LoVo (cell line): ENCODE data around the gene NLRP12.
"Not testable (repeated sequence)": the region's sequence is repeated elsewhere in the genome, so short reads cannot be mapped to it uniquely, and the experiment has no call there.

Experiments used
- DNase-seq: peaks from one replicate; pipeline ENCODE4 v3.0.0-alpha.2; 2016; ENCODE audit warnings: low spot score

The NLRP12 gene, protein sequence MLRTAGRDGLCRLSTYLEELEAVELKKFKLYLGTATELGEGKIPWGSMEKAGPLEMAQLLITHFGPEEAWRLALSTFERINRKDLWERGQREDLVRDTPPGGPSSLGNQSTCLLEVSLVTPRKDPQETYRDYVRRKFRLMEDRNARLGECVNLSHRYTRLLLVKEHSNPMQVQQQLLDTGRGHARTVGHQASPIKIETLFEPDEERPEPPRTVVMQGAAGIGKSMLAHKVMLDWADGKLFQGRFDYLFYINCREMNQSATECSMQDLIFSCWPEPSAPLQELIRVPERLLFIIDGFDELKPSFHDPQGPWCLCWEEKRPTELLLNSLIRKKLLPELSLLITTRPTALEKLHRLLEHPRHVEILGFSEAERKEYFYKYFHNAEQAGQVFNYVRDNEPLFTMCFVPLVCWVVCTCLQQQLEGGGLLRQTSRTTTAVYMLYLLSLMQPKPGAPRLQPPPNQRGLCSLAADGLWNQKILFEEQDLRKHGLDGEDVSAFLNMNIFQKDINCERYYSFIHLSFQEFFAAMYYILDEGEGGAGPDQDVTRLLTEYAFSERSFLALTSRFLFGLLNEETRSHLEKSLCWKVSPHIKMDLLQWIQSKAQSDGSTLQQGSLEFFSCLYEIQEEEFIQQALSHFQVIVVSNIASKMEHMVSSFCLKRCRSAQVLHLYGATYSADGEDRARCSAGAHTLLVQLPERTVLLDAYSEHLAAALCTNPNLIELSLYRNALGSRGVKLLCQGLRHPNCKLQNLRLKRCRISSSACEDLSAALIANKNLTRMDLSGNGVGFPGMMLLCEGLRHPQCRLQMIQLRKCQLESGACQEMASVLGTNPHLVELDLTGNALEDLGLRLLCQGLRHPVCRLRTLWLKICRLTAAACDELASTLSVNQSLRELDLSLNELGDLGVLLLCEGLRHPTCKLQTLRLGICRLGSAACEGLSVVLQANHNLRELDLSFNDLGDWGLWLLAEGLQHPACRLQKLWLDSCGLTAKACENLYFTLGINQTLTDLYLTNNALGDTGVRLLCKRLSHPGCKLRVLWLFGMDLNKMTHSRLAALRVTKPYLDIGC

DNA sequence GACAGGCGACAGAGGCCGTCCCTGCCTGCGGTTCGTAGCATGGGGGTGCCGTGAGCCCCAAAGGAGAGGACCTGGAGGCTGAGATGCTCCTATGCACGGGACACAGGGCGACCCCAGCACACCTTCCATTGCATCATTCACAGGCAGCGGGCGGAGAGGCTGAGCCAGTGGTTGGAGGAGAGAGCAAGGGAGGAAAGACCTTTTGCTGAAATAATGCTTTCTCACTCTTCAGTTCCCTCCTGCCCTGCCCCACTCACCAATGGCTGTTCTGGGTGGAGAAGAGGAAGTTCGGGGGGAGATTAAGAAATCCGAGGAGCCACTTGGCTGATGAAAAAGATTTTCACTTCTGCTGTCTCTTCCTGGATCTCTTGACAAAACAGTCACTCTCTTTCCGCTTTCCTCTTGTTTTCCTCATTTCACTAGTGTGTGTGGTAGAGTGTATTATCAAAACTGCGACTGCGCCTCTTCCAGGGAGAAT lies at the start of gene NLRP12:
NLRP12 (minus strand) TSS at position 181 of the 478 bp plus-strand sequence; CDS start at position 41, 140 bp downstream.
- no peak for DNase-seq

DNA sequence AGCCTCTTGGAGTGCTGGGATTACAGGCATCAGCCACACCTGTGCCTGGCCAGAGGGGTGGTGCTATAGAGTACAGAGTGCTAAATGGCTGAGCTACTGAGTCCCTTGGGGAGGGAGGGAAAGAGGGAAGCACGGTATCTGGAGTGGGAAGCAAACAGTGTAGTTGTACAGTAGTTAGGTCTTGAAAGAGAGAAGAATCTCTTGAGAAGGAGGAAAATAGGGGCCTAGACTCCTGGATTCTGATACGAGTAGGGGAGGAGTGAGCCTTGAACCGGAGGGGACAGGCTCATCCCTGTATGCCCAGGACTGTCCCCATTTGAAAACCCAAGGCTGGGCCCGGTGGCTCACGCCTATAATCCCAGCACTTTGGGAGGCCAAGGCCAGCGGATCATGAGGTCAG lies 48.6 kb upstream of the NLRP12 start:
- DNase-seq: no peak

DNA sequence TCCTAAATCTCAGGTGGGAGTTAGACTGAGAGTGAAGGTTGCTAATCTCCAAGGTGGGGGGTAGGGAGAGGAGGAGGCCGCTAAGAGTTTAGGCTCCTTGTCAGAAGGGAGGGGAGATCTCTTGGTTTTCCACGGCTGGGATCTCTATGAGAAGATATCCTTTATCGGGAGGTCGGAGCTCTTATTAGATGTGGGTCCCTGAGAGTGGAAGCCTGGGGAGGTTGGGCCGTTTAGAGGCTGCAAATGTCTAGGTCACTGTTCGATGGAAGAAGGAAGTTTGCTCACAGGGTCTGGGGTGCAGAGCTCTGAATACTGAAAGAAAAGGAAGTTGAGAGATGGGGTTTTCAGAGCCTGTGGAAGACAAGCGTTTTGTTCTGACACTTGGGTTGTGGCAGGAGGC lies 47.3 kb upstream of the NLRP12 start:
- no peak for DNase-seq

DNA sequence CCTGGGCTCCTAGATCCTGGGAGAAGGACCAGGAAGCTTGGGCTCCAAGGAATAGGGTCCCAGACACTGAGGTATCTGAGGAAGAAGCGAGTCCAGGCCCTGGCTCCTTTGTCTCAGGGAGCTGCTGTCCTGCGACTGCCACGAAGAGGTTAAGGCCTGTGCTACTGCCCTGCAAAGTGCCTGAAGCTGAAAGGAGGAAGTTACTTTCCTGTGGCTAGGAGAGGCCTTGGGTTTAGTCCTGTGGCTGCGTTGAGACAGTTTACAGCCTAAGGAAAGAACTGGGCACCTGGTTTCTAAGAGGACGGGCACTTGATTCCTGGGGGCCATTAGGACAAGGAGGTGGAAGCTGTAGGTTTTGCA lies 46.4 kb upstream of the NLRP12 start:
- no peak for DNase-seq

DNA sequence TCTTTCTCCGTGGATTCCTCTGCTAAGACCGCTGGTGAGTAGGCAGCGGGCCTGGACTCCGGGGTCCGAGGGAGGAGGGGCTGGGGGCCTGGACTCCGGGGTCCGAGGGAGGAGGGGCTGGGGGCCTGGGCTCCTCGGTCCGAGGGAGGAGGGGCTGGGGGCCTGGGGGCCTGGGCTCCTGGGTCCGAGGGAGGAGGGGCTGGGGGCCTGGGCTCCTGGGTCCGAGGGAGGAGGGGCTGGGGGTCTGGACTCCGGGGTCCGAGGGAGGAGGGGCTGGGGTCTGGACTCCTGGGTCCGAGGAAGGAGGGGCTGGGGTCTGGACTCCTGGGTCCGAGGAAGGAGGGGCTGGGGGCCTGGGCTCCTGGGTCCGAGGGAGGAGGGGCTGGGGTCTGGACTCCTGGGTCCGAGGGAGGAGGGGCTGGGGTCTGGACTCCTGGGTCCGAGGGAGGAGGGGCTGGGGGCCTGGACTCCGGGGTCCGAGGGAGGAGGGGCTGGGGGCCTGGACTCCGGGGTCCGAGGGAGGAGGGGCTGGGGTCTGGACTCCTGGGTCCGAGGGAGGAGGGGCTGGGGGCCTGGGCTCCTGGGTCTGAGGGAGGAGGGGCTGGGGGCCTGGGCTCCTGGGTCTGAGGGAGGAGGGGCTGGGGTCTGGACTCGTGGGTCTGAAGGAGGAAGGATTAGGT lies 45.8 kb upstream of the NLRP12 start:
- not testable (repeated sequence) for DNase-seq

DNA sequence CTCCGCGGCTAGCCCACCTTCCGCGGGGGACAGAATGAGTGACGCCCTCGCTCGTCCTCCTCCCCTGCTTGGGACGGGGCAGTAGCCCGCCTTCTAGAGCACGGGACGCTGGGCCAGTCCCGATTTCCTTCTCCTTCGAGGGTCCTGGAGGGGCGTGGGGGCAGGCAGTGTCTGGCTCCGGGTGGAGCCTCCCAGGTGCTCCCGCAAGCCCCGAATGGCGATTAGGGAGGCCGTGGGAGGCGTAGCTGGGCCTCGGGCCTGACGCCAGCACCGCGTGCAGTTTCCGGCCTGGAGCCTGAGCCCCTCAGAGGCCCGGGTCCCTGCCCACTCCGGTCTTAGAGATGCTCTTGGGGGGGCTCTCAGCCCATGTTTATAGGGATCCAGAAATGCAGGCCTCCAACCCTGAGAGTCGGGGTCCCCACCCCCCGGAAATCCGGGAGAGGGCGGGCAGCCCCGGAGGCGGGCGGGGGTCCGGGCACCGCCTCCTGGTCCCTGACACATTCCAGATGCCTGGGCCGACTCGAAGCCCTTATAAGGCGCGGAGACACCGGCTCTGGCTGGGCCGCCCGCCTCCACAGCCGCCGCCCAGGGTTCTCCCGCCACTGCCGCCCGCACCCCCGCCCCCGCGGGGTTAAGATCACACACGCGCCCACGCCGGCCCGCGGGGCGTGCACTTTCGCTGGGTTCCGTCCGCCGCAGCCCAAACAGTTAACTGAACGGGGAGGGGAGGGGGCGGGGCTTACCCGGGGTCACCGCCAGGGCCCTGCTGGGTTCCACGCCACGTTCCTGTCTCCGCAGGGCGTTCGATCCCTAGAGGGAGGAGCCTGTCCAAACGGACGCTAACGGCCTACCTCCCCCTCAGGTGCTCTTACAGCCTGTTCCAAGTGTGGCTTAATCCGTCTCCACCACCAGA lies 45.0 kb upstream of the NLRP12 start:
- peak; percentile 20 for DNase-seq

DNA sequence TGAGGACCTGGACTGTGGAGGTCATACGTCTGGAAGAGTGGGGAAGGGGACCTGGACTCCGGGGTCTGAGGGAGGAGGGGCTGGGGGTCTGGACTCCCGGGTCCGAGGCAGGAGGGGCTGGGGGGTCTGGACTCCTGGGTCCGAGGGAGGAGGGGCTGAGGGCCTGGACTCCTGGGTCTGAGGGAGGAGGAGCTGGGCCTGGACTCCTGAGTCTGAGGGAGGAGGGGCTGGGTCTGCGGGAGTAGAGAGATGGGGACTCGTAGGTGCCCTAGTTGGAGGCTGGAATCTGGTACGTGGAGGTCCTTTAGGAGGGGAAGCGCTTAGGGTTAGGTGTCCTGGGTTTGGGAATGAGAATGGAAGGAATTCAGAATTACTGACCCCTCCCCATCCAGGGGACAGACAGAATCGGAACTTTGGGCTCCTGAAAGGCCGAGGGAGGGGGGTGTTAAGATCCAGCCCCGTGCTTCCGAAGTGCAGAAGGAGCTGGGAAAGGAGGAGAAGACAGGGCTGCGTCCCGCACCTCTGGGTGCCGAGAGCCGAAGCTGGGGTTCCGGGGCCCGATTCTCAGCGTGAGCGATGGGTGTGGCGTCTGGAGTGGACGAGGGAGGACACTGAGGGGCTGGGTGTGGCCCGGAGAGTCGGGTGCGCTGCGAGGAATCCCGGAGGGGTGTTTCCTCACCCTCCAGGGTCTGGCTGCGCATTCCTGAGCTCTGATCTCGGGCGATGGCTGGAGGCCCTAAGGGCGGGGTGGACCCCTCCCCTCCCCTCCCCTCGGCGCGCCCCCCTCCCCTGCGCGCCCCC lies 44.2 kb upstream of the NLRP12 start:
- DNase-seq: no peak

DNA sequence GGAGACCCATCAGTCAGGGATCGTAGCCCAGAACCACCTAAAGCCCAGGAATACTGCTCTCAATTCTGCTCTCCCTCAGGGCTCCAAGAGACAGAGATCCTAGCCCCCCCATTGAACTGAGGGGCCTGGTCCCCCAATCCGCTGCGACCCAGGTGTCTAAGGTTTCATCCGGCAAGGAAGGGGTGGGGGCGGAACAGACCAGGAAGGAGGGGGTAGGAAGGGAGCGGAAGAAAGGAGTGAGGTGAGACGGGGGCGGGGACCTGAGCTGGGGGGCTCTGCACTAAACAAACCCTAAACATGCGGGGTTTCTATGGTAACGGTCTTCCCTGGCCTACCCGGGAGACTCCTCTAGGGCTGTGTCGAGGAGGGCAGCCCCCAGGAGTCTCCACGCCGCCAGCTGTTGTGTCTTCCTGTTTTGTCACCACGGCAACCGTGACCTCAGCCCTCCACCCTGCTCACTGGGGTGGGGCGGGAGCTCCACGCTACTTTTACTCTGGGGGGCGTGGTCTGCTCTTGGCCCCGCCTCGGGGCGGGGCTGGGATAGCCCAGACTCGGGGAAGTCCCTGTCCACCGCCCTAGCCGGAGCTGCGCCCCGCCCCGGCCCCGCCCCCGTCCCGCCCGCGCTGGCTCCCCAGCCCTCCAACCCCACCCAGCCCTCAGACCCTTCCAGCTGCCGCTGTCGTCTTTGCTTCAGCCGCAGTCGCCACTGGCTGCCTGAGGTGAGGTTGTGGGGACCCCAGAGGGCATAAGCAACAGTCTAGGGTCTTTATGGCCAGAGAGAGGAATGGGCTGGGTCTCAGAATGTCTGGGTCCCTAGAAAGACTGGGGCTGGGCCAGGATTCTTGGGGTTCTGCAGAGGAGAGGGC lies 43.3 kb upstream of the NLRP12 start, which contains the start of gene MYADM:
MYADM (plus strand) TSS at position 659 of the 866 bp plus-strand sequence. CDS start 5,647 bp downstream, outside the sequence.
- peak; percentile 84 for DNase-seq

DNA sequence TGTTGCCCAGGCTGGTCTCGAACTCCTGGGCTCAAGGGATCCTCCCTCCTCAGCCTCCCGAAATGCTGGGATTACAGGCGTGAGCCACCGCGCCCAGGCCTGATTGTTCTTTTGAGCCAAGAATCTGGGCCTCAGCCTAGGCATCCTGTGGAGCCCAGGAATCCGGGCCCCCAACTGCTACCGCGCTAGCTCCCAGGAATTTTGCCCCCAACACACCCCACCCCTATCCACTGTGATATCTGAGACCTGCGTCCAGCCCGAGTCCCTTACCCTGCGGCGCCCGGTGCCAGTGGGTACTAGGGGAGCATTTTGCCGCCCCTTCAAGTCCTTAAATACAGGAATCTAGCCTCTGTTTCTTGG lies 42.7 kb upstream of the NLRP12 start:
- DNase-seq: no peak

DNA sequence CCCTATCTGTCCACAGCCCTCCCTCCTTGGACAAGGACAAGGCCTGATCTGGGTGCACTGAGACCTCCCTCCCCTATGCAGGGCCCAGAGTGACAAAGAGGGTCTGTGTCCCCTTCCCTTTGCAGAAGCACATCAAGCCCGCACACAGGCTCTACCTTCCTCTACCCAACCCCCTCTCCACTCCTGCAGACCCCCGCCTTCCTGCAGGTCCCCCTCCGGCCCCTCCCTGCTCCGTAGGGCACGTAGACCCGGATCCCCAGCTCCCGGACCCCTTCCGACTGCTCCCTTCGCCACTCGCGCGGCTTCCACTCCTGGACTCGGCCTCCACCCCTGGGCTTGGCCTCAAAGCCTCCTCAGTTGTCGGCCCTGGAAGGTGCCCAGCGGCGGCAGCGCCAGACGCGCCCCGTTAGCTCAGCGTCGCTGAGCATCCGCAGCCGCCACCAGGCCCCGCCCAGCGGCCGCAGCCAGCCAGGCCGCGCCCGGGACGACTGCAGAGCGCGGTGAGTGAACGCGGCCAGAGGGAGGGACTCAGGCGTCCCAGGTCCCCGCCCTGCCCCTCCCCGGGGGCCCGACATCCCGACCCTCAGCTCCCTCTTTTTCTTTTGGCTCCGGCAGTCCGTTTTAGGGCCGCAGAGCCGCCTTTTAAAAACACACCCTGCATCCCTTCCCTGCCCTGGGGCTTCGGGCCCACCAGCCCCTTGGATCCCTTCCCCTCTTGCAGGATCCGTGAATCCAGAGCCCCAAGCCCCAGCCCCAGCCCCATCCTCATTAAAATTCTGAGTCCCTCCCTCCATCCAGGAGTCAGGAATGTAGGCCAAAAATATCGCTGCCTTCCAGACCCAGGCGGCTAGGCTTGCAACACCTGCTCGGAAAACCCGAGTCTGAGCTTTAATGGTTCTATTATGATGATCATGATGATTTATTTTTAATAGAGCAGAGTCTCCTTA lies 42.1 kb upstream of the NLRP12 start:
- peak; percentile 66 for DNase-seq

DNA sequence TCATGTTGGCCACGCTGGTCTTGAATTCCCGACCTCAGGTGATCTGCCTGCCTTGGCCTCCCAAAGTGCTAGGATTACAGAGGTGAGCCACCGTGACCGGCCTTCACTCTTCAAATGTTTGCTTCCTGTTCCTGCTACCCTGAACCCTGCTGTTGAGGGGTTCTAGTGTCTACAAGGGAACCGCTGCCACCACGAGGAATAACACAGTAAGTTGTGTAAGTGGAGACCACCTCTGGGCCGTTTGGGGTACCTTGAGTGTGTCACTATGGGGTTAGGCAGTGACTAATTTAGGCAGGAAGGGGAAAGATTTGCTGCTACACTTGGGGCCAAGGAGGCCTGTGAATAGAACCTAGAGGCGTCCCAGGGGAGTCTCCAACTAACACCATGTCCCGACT lies 41.4 kb upstream of the NLRP12 start:
- no peak for DNase-seq

DNA sequence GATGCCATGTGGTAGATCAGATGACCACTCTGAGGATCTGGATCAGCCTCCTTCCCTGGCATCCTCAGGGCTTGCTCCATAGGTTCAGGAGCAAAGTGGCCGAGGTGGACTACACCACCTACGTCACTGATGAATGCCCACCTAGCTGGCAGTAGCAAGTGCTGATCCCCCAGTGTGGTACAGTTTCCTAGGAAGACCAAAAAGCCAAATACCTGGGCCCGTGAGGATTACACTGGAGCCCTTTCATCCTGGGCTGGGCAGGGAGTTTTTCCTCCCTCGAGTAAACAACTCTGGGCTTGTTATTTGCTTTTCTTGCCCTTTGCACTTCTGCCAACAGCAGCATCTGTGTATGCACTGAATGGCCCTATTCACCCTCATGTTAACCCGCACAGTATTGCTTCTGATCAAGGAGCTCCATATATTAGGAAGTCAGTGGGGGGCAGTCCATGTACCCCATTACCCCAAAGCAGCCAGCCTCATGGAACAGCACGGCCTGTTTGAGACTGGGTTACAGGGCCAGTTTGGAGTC lies 40.3 kb upstream of the NLRP12 start:
- peak; percentile 39 for DNase-seq

DNA sequence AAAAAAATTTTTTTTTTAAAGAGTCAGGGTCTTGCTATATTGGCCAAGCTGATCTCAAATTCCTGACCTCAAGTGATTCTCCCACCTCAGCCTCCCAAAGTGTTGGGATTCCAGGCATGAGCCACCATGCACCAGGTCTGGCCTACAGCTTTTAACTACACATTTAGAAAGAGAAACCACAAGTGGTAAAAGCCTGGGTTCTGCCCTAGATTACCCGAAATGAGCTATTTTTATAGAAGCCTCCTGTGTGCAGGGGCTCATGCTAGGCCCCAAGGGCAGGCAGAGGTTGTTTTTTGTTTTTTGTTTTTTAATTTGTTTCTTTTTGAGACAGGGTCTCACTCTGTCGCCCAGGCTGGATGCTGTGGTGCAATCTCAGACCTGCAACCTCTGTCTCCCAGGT lies 29.6 kb upstream of the NLRP12 start:
- no peak for DNase-seq

DNA sequence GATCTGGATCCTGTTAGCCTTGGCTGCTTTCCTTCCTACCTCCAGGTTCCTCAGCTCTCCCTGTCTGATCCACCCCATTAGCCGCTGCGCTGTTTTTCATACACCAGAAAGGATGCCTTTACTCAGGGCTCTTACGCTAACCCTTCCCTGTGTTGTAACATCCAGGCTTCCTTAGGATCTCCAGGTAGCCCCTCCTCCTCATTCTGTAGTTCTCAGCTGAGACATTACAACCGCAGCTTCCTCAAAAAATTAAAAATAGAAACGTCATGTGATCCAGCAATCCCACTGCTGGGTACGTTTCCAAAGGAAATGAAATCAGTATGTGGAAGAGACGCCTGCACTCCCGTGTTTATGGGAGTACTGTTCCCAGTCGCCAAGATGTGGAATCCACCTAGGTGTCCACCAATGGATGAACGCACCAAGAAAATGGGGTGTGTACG lies 25.1 kb upstream of the NLRP12 start:
- no peak for DNase-seq

DNA sequence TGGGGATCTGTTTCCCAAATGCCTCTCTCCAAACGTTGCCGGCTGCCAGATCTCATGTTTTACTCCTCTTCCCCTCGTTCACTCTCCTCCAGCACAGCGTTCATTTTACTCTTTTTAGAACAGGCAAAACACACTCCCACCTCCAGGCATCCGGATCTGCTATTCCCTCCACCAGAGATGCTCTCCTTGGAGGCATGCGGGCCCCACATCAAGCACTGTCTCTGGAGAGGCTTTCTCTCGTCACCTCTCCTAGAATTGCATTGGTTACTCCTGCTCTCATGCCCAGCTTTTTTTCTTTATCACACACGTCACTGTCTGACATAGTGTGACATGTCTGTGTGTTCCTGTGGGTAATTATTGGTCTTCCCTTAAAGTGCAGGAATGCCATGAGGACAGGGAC lies 23.4 kb upstream of the NLRP12 start:
- no peak for DNase-seq

DNA sequence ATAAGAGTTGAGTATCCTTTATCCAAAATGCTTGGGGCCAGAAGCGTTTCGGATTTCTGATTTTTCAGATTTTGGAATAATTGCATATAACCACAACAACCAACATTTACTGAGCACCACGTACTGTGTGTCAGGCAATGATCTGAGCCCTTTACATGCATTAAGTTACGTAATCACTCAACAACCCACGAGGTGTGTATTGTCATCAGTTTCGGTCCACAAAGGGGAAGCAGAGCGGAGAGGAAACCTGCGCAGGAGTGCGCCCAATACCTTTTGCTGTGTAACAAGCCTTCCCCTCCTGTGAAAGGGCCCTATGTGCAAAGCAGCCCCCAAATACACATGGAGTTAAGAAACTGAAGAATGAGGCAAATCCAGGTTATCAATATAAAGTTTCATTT lies 20.7 kb upstream of the NLRP12 start:
- no peak for DNase-seq

DNA sequence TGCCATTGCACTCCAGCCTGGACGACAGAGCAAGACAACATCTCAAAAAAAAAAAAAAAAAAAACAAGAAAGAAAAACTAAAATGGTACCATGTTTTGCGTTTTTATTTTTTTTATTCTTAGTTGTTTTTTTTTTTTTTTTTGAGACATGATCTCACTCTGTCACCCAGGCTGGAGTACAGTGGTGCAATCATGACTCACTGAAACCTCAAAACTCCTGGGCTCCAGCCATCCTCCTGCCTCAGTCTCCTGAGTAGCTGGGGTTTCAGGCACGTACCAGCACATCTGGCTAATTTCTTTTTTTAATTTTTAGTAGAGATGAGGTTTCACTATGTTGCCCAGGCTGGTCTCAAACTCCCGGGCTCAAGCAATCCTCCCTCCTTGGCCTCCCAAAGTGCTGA lies 16.8 kb upstream of the NLRP12 start:
- not testable (repeated sequence) for DNase-seq

DNA sequence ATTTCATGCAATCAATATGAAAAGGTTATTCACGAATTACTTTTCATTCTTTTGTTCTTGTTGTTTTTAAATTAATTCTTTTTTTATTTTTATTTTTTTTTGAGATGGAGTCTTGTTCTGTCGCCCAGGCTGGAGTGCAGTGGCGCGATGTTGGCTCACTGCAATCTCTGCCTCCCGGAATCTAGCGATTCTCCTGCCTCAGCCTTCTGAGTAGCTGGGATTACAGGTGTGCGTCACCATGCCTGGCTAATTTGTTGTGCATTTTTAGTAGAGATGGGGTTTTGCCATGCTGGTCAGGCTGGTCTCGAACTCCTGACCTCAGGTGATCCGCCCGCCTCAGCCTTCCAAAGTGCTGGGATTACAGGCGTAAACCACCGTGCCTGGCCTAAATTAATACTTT lies 16.1 kb upstream of the NLRP12 start:
- DNase-seq: not testable (repeated sequence)
